Omental fat pad (tissue), 4 donors: ENCODE measurements around the gene ASB13. TPM values are rescaled to one million over a fixed set of nuclear protein-coding genes. Genes with fewer than 3 reads are reported as not detected.
A peak's percentile ranks its signal among the peaks of the same experiment; 100 is the strongest.

Experiments
- ATAC-seq: fragments of 150-250 bp; one replicate; pipeline ENCODE4 v1.9.1; 2016; ENCODE audit warnings: mild to moderate bottlenecking, moderate library complexity; ENCODE audit not compliant: low FRiP score
- DNase-seq: peaks from one replicate; pipeline ENCODE4 v3.0.0-alpha.2; 2019; ENCODE audit warnings: low spot score
- total RNA-seq, 4 donors: library from RNA; depleted of rRNA; stranded (reverse); fragments of >200 nt; gene quantifications; one replicate each; pipeline ENCODE4 v1.1.0, GENCODE V29; 2016
- TF ChIP-seq, protein P1 (sequence below), 3 donors: fragments of 450-650 bp; IDR thresholded peaks; one replicate each; pipeline ENCODE4 v1.5.1; 2016 to 2017; ENCODE audit warnings: antibody characterized with exemption in 3 of 3, mild to moderate bottlenecking in 3 of 3, moderate library complexity in 2 of 3

The ASB13 gene
- total RNA-seq, 4 donors from 2014 or later = 15.0 to 46.5 (median 16.9) TPM

DNA sequence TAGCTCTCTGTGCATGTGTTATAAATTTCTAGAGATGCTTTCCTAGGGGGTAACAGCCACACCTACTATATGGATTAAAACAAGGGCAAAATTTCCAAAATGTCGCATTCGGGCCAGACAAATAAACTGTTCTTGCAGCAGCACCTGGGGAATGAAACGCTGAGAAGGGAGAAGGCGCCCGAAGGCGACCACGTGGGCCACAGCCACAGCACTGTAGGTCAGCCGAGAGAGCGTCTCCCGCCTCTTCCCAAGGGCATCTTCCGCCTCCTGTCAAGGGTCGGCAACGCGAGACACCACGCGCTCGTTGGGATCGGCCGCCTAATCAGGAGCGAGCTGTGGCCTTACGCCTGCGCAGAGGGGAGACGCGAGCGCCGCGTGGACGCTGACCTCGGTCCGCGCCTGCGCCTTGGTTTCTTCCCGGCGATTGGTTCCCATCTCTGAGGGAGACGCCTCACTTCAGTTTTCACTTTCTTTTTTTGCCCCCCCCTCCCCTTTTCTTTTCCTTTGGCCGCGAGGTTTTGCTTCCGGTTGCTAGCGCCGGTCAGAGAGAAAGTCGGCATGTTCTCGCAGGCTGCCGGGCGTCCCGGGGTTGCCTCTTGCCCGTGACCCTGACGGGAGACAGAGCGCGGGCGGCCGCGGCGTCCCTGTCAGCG is 18.0 kb upstream of the ASB13 start, which contains the start of gene TASOR2:
TSS of gene TASOR2 (plus strand) at position 521 of the 653 bp plus-strand sequence. CDS start 35,805 bp downstream, outside the sequence.
- DNase-seq = peak; percentile 85
- TF ChIP-seq, protein P1, sequence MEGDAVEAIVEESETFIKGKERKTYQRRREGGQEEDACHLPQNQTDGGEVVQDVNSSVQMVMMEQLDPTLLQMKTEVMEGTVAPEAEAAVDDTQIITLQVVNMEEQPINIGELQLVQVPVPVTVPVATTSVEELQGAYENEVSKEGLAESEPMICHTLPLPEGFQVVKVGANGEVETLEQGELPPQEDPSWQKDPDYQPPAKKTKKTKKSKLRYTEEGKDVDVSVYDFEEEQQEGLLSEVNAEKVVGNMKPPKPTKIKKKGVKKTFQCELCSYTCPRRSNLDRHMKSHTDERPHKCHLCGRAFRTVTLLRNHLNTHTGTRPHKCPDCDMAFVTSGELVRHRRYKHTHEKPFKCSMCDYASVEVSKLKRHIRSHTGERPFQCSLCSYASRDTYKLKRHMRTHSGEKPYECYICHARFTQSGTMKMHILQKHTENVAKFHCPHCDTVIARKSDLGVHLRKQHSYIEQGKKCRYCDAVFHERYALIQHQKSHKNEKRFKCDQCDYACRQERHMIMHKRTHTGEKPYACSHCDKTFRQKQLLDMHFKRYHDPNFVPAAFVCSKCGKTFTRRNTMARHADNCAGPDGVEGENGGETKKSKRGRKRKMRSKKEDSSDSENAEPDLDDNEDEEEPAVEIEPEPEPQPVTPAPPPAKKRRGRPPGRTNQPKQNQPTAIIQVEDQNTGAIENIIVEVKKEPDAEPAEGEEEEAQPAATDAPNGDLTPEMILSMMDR (IDR thresholded peaks at IDR 0.05) = no peak
- ATAC-seq = peak; percentile 96

DNA sequence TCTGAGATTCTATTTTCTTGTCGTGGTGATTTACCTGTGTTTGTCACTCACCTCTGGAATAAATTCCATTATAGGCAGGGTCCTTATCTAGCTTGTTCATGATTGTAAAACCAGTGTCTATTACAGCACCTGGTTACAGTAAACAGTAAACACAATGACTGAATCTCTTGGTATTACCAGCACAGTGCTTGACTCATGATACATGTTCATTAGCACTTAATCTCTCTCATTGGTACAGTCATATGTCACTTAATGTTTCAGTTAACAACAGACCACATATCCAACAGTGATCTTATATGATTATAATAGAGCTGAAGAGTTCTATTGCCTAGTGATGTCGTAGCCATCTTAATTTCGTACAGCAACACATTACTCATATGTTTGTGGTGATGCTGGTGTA is 16.7 kb upstream of the ASB13 start:
- ATAC-seq = no peak

DNA sequence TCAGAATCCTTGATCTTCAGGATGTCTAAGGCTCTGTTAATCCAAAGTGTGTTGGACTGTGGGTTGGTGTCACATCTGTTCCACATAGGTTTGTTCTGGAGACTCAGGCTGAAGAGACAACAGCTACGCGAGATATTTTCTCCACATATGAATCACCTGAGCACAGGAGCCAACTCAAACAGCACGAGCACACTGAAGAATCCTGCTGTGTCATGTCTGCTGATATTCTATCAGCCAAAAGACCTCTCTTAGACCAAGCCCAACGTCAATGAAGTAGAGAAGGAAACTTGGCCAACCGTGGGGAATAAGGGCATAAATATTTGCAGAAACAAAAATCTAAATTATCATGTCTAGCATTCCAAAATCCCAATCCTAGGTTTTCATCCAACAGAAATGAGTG is 15.5 kb upstream of the ASB13 start:
- TF ChIP-seq, protein P1 (IDR thresholded peaks at IDR 0.05) = no peak
- DNase-seq (no peak), ATAC-seq (no peak)

More for the DNA sequence above, 16.7 kb upstream of the ASB13 start:
- DNase-seq = no peak
- TF ChIP-seq, protein P1 (IDR thresholded peaks at IDR 0.05) = no peak

DNA sequence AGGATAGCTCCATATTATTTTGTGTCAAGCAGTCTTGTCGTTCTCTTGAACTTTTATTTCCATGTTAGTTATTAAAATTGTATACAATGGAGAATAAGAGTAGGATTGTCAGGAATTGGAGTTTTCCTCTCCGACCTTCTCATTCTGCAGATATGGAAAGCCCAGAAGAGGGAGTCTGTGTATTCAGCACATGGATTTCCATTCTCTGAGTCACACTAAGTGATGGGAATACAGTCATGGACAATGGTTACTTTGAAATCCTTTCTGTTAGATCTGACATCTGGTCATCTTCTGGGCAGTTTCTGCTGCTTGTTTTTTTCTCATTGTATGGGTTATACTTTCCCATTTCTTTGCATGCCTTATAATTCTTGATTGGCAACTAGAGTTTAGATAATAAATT is 13.2 kb upstream of the ASB13 start:
- TF ChIP-seq, protein P1 (IDR thresholded peaks at IDR 0.05) = no peak
- DNase-seq = no peak
- ATAC-seq = no peak

DNA sequence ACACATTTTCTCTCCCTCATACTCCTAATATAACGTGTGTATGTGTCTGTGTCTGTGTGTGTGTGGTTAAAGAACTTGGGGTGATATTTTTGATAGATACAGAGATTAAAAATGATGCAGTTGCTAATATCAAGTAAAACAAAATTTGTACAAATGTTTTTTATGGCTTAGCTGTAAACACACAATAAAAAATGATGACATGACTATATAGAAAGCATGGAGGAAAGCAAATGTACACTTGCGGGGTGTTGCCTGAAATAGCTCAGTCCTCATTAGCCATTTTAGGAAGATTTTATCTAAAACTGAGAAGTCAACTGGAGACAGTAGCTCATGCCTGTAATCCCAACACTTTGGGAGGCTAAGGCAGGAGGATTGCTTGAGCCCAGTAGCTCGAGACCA is 12.6 kb upstream of the ASB13 start:
- ATAC-seq (no peak), DNase-seq (no peak)
- TF ChIP-seq, protein P1 (IDR thresholded peaks at IDR 0.05) = no peak

DNA sequence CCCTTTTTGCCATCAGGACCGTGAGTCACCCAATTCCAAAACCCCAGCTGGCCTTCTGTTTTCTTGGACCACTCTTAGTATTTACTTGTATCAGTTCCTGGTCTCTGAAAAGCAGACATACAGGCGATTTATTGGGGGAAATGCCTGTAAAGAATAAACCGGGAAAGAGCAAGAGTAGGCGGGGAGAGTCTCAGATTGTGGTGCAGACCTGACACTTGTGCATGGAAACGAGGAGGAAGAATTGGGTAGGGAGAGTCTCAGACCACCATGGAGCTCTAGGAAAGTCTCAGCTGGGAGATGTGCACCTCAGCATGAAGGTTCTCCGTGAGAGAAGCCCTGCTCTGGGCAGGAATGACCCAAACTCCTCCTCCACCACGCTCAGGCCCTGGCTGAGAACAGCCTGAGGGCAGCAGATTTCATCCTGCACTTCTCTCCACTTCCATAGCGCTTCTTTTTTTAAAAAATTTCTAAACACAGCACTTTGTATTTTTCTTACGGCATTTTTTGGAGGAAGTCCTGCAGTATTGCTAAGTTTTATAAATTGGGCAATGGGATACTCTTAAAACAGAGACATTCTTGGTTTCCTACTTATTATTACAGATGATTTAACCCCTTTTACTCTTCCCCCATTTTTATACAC is 12.1 kb upstream of the ASB13 start:
- DNase-seq = no peak
- TF ChIP-seq, protein P1 (IDR thresholded peaks at IDR 0.05) = no peak

More for the DNA sequence above, 12.1 kb upstream of the ASB13 start:
- ATAC-seq = no peak
